Osteoblast (primary cell): Measurements from ENCODE around the gene CEP112. TPM values are rescaled to one million over a fixed set of nuclear protein-coding genes. Genes with fewer than 3 reads are reported as not detected.

ENCODE experiments used
- DNase-seq: peaks from one replicate; pipeline ENCODE4 v3.0.0; 2011; ENCODE audit warnings: low spot score, mixed read lengths; ENCODE audit not compliant: insufficient read length; ENCODE audit errors: missing footprints
- H2AFZ ChIP-seq: 2 replicates; pipeline ENCODE4 v1.6.0; 2011; ENCODE audit warnings: mild to moderate bottlenecking, low read length
- H3K27ac ChIP-seq: 2 replicates; pipeline ENCODE4 v1.5.1; 2011; ENCODE audit warnings: mild to moderate bottlenecking, low read depth, low read length, moderate library complexity
- H3K27me3 ChIP-seq: 2 replicates; pipeline ENCODE4 v1.6.0; 2012; ENCODE audit warnings: mild to moderate bottlenecking, control low read depth, inconsistent platforms, low read length, moderate library complexity; ENCODE audit not compliant: insufficient read depth
- H3K36me3 ChIP-seq: 2 replicates; pipeline ENCODE4 v1.5.1; 2011; ENCODE audit warnings: mild to moderate bottlenecking, low read length, control low read depth, moderate library complexity; ENCODE audit not compliant: insufficient read depth
- H3K4me1 ChIP-seq: 2 replicates; pipeline ENCODE4 v1.5.1; 2011; ENCODE audit warnings: mild to moderate bottlenecking, low read length, control low read depth, moderate library complexity; ENCODE audit not compliant: insufficient read depth
- H3K4me2 ChIP-seq: 2 replicates; pipeline ENCODE4 v1.6.0; 2011; ENCODE audit warnings: mild to moderate bottlenecking, low read length; ENCODE audit not compliant: insufficient read depth
- H3K4me3 ChIP-seq: fragments of 200-600 bp; sonication (generic); 3 replicates; pipeline ENCODE4 v1.5.1; 2012; ENCODE audit warnings: mild to moderate bottlenecking, low read length, inconsistent platforms; ENCODE audit not compliant: insufficient read depth
- H3K79me2 ChIP-seq: 2 replicates; pipeline ENCODE4 v1.6.0; 2012; ENCODE audit warnings: mild to moderate bottlenecking, low read length, control low read depth, inconsistent platforms; ENCODE audit not compliant: insufficient read depth
- H3K9me3 ChIP-seq: 2 replicates; pipeline ENCODE4 v1.5.1; 2011; ENCODE audit warnings: low read depth, low read length, control low read depth
- H4K20me1 ChIP-seq: 2 replicates; pipeline ENCODE4 v1.6.0; 2012; ENCODE audit warnings: mild to moderate bottlenecking, low read length, control low read depth; ENCODE audit not compliant: insufficient read depth
- CTCF ChIP-seq: IDR thresholded peaks from 2 replicates; pipeline ENCODE4 v1.5.1; 2011; ENCODE audit warnings: mild to moderate bottlenecking, low read depth, low read length, moderate library complexity; ENCODE audit errors: extremely low read depth
- total RNA-seq: library from RNA; depleted of rRNA; stranded (reverse); fragments of >200 nt; gene quantifications from 2 replicates; pipeline ENCODE4 v1.2.3, GENCODE V29; 2012

Gene CEP112
- total RNA-seq, 1 donor: 8.3 TPM

- DNase-seq: no peak
- Histone ChIP-seq H3K9me3 (no peaks in the 10 kb centered on the region), H4K20me1 (no peaks in the 10 kb centered on the region), H3K4me3 (no peak overlapping the region), H3K27ac (no peak overlapping the region), H3K79me2 (no peaks in the 10 kb centered on the region), H3K36me3 (no peaks in the 10 kb centered on the region), H2AFZ (no peak overlapping the region), H3K27me3 (no peaks in the 10 kb centered on the region), H3K4me1 (peaks cover 11% of the 10 kb centered on the region), H3K4me2 (peak overlapping the region; percentile 36)
- TF ChIP-seq CTCF: no peak
These were observed 461.2 kb downstream of the CEP112 start for GRCh38 chr17:65730711-65731169.

GRCh38 chr17:65729207-65729606 lies 462.7 kb downstream of the CEP112 start:
- Histone ChIP-seq H3K4me3 (no peak overlapping the region), H4K20me1 (no peaks in the 10 kb centered on the region), H3K4me2 (no peak overlapping the region), H3K4me1 (peaks cover 11% of the 10 kb centered on the region), H3K9me3 (no peaks in the 10 kb centered on the region), H3K79me2 (no peaks in the 10 kb centered on the region), H3K36me3 (no peaks in the 10 kb centered on the region), H3K27ac (no peak overlapping the region), H2AFZ (no peak overlapping the region), H3K27me3 (no peaks in the 10 kb centered on the region)
- no peak for TF ChIP-seq CTCF
- DNase-seq: no peak

GRCh38 chr17:65727832-65728231 lies 464.1 kb downstream of the CEP112 start:
- no peak overlapping the region for H3K4me2 ChIP-seq
- H3K4me3 ChIP-seq: no peak overlapping the region
- no peaks in the 10 kb centered on the region for H3K36me3 ChIP-seq
- H3K27ac ChIP-seq: no peak overlapping the region
- H3K27me3 ChIP-seq: no peaks in the 10 kb centered on the region
- no peaks in the 10 kb centered on the region for H3K9me3 ChIP-seq
- no peak for TF ChIP-seq CTCF
- H3K4me1 ChIP-seq: peaks cover 22% of the 10 kb centered on the region
- no peak overlapping the region for H2AFZ ChIP-seq
- no peaks in the 10 kb centered on the region for H4K20me1 ChIP-seq
- no peak for DNase-seq
- H3K79me2 ChIP-seq: no peaks in the 10 kb centered on the region

- Histone ChIP-seq H3K4me3 (no peak overlapping the region), H3K27me3 (no peaks in the 10 kb centered on the region), H4K20me1 (no peaks in the 10 kb centered on the region), H3K79me2 (no peaks in the 10 kb centered on the region), H3K4me2 (no peak overlapping the region), H3K27ac (no peak overlapping the region), H3K4me1 (peaks cover 22% of the 10 kb centered on the region), H2AFZ (no peak overlapping the region), H3K36me3 (no peaks in the 10 kb centered on the region), H3K9me3 (no peaks in the 10 kb centered on the region)
- DNase-seq: no peak
- TF ChIP-seq CTCF: no peak
These were observed 464.7 kb downstream of the CEP112 start for GRCh38 chr17:65727246-65727645.
